Kasumi-1 (cell line): ENCODE measurements around the gene SMC5.
"Not testable (repeated sequence)": the region's sequence is repeated elsewhere in the genome, so short reads cannot be mapped to it uniquely, and the experiment has no call there.

Experiments used
- DNase-seq, 2 experiments: peaks; one replicate each; lab custom pipeline; 2025; lab: John Stamatoyannopoulos, UW

SMC5 gene

DNA sequence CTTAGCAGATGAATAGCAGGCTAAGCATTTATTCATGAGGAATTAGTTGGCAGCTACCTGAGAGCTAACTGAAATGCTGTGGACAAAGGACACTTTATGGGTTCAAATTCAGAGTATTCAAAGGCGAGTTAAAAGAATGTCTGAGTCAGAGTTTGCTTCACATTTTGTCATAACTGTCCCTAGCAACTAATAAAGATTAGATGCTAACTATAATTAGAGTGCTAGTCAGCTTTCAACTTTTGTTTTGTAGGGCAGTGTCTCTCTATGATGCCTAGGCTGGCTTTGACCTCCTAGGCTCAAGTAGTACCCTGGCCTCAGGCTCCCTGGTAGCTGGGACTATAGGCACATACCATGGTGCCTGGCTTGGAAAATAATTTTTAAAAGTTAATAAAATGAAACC is 4.6 kb downstream of the SMC5 start:
- no peak for DNase-seq

DNA sequence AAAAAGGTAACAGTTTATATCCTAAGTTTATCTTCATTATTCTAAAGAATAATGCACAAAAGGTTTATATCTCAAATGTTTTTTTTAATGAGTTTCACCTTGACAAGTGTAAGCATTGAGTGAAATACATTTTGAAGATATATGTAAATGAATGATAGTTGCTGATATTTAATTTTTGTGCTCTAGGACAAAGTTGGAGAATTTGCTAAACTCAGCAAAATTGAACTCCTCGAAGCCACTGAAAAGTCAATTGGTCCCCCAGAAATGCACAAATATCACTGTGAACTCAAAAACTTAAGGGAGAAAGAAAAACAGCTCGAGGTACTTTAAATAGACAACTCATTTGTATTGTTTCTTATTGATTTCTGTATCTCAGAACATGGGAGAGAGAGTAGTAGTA is 19.5 kb downstream of the SMC5 start:
- DNase-seq = no peak

DNA sequence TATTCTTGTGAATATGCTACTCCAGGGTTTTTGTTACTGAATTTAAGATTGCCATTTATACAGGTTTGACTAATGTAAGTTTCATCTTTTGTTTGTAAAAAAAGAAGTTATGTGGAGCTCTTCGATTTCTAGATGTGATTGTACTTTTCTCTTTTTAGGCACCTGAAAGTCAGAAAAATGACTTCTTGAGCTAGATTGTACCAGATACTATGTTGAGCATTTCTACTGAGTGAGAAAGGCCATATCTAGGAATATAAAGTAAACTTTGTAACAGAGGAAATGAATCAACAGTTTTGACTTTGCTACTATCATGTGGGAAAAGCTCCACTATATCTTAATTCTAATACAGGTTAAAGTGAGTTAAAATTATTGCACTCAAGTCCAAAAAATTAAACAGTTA is 25.1 kb downstream of the SMC5 start:
- no peak for DNase-seq

DNA sequence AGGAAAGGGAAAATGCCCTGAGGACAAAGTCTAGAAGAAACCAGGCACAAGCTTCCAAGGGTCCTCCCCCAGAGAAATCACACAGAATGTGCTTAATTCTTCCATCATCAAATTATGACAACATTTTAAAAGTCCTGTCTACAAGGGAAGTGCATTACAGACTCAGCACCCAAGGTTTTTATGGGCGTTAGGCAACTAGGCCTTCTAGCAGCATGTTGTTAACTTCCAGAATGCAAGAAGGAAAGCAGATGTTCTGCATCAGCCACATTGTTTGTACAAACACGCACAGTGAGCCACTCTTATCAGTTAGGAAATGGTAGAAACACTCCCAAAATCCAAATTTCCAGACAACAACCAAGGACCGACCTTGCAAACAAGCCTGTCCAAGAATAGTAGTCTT is 26.5 kb downstream of the SMC5 start:
- DNase-seq = no peak

DNA sequence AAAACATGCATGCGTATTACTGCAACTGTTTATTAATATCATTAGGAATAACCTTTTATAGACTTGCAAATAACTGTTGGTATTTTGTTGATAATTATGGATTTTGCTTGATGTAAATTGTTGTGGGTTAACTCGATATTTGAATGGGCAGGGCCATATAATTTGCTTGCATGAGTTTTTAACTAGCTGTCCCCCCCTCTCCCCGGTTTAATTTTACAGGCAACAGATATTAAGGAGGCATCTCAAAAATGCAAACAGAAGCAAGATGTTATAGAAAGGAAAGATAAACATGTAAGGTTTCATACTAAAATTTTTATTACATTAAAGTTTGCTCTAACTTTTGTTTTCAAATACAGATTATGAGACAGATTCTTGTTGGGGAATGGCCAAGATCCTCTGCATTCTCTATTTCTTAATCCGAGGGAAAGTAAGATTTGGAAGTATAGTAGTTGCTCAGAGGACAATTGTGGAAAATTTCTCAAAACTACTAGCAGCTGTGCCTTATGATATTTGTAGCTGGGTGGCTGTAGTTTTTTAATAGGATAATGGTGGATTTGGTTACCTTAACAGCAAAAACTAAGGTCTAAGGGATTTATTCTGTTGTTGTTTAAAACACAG is 27.3 kb downstream of the SMC5 start:
- no peak for DNase-seq

DNA sequence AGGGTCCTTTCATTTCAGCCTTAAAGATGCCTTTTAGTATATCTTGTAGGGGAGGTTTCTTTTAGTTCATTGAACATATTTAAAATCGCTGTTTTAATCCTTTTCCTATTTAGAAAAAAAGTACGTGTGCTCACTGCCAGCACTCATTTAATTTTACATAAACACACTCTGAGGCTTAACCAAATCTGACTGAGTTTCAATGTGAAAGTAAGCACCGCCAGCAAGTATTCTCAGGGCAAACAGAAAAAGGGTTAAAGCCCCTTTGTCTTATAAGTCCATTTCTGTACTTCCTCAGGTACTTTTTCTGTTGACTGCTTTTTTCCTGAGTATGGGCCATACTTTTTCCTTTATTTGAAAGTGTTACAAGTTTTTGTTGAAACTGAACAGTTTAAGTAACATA is 31.8 kb downstream of the SMC5 start:
- DNase-seq = no peak

DNA sequence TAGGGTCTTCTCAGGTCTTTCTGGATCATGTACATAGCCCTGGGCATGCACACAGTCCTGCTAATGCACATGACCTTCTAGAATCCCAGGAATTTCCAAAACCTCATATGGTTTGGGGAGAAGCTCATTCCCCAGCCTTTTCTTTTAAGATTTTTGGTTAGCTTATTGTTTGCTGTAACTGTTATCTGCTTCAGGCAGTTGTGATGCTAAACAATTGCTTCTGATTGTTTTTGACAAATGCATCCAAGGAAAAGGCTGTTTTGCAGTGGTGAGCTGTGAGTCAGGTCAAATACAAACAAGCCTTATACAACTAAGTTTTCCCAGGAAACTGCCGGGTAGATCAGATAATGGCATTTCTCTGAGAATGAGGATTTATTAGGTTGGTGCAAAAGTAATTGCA is 32.7 kb downstream of the SMC5 start:
- no peak for DNase-seq

DNA sequence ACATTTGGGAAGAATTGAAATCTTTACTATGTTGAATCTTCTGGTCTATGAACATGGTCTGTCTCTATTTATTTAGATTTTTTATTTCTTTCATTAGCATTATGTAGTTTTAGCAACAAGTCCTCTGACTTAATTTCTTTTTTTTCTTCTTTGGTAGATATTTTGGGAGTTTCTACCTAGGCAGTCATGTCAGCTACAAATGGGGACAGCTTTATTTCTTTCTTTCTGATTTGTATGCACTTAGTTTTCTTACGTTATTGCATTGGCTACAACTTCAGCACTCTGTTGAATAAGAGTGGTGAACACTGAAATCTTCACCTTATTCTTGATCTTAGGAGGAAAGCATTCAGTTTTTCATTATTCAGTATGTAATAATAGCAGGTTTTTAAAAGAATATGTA is 33.5 kb downstream of the SMC5 start:
- no peak for DNase-seq

DNA sequence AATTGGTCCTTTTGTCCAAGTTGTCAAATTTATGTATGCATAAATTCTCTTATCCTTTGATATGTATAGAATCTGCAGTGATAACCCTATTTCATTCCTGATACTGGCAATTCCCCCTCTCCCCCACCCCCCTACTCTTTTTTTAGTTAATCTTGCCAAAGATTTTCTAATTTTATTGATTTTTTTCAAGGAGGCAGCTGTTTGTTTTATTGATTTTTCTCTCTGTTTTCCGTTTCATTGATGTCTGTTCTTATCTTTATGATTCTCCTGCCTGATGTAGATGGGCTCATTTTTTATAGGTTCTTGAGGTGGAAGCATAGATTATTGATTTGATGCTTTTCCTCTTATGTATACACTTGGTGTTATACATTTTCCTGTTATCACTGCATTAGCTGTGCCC is 34.4 kb downstream of the SMC5 start:
- no peak for DNase-seq

DNA sequence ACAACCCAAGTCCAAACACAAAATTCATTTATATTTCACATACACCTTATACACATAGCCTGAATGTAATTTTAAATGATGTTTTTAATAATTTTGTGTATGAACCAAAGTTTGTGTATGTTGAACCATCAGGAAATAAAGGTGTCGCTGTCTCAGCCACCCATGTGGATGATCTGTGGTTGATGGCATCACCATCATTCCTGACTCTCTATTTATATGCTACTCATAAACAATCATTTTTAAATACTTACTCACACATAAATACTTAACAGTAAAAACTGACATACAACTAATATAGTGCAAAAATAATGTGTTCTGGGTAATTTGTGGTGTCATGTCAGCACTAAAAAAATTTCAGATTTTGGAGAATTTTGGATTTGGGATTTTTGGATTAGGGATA is 38.4 kb downstream of the SMC5 start:
- no peak for DNase-seq

DNA sequence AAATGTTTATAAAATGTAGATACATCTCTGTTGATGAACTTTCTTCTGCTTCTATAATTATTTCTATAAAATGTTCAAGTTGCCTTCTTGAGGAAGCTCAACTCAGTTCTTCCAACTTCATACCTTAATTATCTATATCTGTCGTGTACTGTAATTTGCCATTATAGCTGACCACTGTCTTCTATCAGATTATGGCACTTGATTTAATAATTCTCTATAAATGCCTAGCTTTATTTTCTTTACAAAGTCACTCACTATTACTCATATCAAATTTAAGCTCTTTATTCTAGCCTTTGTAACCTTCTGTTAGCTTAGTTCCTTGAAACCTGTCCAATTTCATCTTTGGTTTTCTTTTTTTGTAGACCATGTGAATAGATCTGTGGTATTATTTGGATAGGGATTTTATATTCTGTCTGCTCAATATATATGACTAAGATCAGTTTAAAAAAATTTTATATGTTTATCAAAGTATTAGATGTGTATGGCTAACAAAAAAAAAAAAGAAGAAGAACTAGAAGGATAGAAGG is 39.5 kb downstream of the SMC5 start:
- no peak for DNase-seq

DNA sequence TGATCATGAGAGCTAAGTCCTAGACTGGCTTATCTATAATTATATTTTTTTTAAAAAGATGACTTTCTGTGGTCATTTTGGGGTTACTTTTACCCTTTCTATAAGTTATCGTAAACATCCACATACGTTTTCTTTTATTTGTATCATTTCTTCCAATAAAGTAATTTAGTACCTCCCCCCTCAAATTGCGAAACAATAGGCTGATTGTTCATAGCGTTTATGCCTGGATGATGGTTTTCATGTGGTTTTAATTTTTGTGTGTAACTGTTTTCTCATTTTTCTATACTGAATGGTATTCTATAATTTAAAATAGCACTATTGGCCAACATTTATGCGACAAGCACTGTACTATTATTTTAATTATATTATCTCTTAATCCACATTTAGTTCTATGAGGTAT is 44.5 kb downstream of the SMC5 start:
- DNase-seq = no peak

DNA sequence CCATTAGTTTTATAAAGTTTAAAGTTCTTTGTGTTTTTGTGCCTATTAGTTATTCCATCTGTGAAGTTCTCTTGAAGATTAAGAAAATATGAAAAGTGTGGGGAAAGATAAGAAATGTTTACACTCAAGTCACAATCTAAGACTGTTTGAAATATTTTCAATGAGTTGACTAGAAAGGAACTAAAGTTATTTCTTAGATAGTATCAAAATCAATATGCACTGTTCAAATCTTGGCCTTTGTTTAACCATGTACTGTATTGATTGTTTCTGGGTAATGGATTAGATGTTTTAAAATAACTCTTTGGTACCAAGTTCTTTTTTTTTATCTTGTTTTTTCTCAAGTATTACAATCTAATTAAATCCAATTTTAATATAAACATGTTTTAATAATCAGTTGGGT is 46.0 kb downstream of the SMC5 start:
- no peak for DNase-seq

DNA sequence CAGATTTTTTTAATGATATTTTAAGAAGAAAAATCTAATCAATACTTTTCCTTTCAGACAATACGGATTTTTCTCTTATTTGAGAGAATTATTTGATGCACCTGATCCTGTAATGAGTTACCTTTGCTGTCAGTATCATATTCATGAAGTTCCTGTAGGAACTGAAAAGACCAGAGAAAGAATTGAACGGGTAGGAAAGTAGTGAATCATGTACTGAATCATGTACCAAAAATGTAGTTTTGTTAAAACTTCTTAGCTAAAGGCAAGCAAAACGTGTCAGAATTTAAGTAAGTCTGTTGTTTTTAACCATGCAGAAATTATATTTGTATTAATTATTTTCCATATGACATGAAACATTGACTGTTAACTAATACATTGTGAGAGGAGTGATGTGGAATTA is 56.6 kb downstream of the SMC5 start:
- no peak for DNase-seq

DNA sequence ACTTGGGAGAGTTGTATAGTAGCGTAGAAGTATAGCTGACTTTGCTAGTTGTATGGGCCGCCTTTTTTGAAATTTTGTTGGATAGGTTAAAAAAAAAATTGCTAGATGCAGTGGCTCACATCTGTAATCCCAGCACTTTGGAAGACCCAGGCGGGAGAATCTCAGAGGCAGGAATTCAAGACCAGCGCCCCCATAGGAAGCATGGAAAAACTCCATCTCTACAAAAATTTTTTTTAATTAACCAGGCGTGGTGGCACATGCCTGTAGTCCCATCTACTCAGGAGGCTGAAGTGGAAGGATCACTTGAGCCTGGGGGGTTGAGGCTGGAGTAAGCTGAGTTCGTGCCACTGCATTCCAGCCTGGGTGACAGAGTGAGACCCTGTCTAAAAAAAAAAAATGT is 59.2 kb downstream of the SMC5 start:
- no peak for DNase-seq

DNA sequence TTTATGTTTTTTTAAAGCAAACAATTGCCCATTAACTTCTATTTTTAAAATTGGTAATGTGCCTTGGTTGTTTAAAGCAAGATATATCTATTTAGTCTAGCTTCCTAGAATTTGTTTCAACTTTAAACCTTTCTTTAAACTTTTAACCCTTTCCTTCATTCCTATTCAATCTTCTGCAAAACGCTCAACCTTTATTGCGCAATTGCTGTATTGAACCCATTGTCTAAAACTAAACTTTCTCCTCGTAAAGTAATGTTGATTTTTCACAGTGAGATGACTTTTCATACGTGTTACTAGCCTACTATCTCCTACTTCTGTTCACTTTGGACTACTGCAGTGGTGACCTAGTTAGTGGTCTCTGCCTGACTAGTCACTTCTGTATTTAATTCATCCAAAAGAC is 63.3 kb downstream of the SMC5 start:
- DNase-seq = no peak

DNA sequence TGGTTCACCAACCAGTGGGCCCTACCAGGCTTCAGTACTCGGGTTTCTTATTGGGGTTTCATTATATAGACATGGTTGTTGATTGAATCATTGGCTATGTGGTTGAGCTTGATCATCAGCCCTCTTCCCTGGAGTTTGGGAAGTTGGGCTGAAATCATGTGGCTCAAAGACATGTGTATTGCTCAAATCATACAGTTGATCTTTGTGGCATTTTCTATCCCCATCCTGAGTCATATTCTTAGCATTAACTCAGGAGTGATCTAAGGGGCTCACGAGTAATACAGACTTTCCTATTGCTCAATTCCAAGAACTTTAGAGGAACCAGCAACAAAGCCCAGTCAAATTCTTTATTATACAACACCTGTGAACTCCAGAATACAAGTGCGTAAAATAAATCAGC is 66.2 kb downstream of the SMC5 start:
- DNase-seq = no peak

DNA sequence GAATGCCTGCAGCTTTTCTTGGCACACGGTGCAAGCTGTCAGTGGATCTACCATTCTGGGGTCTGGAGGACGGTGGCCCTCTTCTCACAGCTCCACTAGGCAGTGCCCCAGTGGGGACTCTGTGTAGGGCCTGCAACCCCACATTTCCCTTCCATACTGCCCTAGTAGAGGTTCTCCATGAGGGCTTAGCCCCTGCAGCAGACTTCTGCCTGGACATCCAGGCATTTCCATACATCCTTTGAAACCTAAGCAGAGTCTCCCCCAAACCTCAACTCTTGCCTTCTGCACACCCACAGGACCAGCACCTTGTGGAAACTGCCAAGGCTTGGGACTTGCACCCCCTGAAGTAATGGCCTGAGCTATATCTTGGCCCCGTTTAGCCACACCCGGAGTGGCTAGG is 69.8 kb downstream of the SMC5 start:
- DNase-seq = not testable (repeated sequence)

DNA sequence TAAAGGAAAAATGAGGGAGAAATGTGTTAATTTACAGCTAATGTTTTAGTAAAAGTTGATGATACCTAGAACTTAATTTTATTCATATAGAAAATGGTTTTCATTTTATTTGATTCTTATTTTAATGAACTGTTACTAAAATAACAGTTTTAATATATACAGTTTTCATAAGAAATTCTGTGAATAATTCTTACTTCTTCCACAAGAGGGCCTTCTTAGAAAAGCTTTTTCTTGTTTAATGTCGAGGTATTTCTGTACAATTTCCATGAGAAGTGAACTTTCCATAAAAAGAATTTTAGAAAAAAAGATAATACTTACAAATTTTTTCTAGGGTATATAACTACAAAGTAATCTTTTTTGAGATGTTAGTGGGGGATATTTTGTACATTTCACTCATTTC is 81.8 kb downstream of the SMC5 start:
- DNase-seq = peak; percentile 45 to 67

DNA sequence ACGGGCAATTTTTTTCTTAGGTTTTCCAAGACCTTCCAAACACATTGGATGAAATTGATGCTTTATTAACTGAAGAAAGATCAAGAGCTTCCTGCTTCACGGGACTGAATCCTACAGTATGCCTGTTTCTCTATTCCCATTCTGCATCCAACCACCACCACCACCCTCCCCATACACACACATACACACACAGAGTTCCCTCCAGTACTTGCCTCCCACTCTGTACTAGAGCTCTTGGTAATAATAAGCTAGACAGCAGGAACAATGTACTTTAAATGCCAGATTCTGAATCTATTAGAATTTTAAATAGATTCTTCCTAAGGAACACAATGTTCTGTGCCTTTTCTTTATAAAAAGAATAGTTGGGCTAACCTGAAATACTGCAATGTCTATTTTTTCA is 88.3 kb downstream of the SMC5 start:
- DNase-seq = no peak

DNA sequence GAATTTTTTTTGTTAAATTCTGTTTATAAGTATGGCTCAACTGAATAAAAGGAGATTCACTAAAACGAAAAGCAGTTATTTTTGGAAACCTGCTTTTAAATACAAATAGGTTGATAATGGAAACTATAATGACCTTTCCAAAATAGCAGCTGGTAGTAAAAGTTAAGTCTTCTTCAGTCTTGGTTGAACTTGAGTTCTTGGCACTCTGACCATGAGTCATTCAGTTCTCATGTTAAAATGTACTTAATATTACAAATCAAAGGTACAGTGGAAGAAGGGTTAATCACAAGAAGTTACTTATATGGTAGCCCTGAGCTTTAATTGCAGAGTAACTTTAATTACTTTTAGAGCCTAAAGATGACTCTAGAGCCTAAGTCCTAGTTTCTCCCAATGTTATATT is 93.6 kb downstream of the SMC5 start:
- no peak for DNase-seq

DNA sequence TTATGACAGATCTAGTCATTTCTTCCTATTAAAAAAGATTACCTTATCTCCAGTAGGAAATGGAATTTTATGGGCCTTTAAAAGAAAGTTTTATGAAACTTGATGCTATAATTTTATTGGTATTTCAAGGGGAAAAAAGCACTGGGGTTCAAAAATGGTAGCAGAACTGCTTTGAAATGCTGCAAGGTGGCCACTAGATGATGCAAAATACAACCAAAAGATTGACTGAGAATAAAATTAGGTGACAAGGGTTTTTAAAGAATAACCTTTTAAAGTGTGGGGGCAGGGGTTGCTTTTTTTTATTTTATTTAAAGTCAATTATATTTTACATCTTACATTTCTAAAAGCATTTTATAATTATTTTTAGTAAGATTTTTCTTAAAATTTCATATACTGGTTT is 94.0 kb downstream of the SMC5 start:
- peak in 1 of 2 experiments; percentile 24 for DNase-seq

DNA sequence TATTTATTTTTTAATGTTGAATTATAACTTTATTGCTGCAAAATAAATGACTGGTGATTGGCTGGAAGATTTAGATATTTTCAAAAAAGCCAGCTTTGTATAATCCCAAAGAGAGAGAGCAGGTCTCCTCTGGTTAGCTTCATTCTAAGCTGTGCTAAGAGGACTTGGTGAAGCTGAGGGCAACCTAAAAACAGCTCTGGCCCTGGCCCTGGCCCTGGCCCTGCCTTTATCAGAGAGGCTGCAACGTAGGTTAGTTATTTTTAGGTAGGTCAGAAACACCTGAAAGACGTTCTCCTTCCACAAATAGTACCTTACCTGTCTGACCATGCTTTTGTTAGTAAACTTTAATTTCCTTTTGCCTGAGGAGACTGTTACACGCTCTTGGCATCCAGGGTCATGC is 97.0 kb downstream of the SMC5 start:
- DNase-seq = no peak

DNA sequence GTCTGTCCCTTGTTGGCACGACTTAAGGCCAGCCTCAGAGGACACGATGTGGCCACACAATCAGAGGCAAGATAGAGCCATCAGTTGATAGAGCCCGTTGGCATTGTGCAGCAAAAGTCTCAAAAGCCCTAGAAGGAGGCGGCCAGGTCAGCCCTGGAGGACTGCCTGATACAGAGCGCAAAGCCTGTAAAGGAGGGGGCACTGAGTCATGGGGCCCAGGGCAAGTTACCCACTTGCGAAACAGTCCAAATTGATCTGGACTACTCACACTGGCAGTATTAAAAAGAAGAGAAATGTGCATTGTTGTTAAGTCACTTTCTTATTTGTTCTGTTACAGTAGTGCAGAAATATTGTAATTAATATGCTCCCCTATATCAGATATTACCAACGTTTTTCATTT is 104.2 kb downstream of the SMC5 start:
- no peak for DNase-seq

DNA sequence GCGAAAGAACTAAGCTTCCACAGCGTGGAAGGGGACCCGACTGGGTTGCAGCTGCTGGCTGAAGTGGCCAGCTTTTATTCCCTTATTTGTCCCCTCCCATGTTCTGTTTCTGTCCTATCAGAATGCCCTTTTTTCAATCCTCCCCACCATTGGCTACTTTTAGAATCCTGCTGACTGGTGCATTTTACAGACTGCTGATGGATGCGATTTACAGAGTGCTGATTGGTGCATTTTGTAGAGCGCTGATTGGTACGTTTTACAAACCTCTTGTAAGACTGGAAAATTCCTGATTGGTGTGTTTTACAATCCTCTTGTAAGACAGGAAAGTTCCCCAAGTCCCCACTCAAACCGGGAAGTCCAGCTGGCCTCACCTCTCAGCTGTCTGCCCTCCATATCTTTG is 105.0 kb downstream of the SMC5 start:
- DNase-seq = no peak
